CD4-positive, alpha-beta T cell treated with Interleukin-17A for 1 hour (primary cell): ENCODE measurements around the gene KCNMA1.
"Not testable (repeated sequence)": the region's sequence is repeated elsewhere in the genome, so short reads cannot be mapped to it uniquely, and the experiment has no call there.

ENCODE experiments used
- DNase-seq: peaks from one replicate; pipeline ENCODE4 v3.0.0-alpha.2; 2020

KCNMA1 gene

DNA sequence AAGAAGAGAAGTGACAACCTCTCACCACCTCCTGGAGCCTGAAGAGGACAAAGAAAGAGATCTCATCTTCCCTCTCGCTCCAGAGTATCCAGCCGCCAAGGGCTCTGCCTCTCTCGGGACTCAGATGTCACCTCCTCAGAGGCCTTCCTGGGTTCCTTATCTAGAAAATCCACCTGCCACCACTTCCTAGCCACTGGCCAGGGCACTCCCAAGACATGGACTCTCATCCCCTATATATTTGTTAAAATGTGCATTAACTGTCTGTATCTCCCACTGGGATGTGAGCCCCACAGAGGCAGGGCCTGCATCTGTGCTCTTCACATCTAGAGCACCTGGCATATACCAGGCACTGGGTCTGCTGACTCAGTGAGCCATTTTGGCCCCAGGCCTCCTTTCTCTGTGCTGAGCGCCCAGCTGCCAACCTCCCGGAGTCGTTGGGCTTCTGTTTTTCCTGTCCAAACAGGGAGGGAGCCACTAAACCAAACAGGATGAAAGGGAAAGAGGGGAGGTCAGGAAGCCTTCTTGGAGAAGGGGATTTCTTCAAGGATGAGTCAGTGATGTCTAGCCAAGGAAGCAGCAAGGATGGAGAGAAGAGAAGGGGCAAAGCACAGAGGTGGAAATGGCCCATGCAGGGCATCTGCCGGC is 58.9 kb downstream of the KCNMA1 start:
- DNase-seq: no peak

DNA sequence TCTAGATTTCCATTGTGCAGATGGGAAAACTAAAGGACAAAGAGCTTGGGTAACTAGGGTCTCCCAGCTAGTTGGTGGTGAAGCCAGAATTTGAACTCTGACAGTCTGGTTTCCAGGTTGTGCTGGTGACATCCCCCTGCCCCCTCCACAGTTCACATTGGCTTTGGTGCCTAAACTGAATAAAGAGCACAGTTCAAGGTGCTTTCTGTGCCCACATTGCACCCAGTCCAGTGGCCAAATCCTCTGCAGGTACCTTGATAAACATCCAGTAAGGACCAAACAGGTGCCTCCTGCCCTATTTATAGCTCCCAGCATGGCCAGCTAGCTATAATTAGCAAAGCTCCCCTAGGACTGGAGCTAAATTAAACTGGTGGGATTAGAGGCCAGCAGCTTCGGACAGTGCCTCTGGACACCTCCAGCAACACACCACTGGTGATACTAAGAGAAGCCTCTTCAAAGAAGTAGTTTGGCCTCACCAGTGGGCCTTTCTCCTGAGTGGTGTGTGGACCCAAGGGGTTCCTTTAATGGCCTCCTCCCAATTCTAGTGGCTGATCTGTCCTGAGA is 59.9 kb downstream of the KCNMA1 start:
- no peak for DNase-seq

DNA sequence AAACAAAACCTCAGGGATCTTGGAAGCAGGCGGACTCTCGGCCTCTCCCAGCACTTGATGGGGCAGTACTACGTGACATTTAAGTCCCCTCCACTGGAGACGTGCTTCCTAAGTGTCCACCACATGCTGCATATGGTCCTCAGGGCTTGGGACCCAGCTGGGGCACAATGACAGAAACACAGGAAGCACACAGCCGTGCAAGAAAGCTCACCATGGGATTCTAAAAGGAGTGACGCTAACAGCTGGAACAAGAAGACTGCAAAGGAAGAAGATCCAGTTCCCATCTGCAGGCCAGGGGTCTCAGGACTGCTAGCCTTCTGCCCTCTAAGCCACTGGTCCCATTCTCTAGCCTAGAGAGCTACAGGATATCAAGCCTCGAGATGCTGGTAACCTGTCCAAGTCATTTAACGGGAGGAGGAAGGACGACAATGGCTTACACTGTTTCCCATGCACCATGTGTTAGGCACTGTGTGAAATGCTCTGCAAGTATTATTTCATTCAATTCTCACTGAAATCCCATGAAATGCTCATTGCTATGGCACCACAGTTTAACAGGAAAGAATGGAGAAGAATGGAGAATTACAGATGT is 61.1 kb downstream of the KCNMA1 start:
- DNase-seq: no peak

DNA sequence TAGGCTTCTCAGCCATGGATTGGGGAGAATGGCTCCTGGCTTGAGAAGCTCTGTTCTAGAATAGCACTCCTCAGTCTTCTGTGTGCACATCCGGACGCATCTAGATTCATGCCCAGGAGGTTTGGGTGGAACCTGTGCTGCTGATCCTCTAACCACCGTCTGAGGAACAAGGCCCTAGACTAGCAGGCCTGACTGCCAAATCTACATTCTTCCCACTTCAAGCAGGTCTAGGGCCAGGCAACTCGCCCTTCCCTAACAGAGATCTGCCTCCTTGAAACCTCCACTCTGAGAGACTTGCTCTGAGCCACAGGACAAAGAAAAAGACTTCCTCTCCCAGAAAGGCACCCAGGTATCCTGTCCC is 61.6 kb downstream of the KCNMA1 start:
- no peak for DNase-seq

- no peak for DNase-seq
Observed at GRCh38 chr10:77575271-77576006, 62.2 kb downstream of the KCNMA1 start.

DNA sequence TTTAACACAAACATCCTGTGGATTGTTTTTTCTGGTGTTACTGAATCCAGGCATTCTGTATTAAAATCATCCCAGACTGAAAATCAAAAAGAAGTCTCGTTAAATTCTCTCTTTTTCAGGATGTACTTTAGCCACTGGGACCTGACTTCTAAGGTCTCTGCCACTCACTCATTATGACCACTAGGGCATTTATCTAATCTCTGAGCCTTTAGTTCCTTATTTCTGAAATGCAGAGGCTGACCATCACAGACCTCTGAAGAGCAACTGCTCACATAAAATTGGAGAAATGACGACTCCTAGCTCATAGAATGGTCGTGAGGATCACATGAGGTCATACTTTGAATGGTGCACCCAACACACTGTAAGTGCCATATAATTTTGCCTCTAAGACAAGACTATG is 63.2 kb downstream of the KCNMA1 start:
- no peak for DNase-seq

GRCh38 chr10:77572520-77572919 is 65.1 kb downstream of the KCNMA1 start:
- not testable (repeated sequence) for DNase-seq

DNA sequence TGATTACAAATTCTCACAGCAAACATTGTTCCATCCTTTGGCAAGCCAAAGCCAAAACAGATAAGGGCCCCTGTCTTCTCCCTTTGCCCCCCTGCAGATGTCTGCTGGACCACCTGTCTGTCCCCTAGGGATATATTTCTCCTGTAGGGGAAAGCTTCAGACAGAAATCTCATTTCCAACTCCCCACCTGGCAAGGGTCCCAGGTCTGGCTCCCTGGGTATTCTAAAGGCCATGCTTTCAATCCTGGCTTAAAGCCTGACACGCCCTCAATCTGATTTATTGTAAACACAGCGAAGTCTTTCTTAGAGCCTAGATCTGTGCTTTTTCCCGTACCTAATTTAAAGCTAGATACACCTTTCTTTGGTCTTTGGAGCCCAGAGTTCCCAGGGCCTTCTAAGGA is 66.1 kb downstream of the KCNMA1 start:
- no peak for DNase-seq

DNA sequence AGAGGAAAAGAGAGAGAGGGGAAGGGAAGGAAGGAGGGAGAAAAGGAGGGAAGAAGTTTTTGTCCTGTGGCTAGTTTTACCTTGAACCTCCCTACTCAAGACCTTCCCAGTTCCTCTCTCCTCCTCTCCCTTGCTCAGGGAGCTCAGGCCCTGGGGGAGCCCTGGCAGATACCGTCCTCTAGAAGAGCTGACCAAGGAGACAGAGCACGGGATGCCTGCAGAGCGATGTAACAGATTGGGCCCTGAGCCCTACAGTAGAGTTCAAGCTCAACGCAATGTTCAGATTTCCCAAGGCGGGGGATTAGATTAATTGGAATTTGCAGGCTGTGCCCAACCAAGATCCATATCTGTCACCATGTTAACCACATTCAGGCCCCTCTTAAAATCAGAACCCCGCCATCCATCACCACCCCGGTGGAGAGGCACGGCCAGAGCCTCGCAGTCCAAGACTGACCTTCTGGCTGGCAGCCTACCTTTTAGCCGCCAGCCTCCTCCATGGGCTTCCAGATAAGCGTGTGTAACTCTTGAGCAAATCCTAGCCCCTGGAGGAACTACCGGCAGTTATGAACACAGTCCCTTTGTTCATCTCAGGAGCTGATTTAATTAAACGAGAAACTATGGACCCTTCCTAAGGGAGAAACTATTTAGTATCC is 70.6 kb downstream of the KCNMA1 start:
- no peak for DNase-seq

- DNase-seq: no peak
Observed at GRCh38 chr10:77566236-77566635, 71.4 kb downstream of the KCNMA1 start.

DNA sequence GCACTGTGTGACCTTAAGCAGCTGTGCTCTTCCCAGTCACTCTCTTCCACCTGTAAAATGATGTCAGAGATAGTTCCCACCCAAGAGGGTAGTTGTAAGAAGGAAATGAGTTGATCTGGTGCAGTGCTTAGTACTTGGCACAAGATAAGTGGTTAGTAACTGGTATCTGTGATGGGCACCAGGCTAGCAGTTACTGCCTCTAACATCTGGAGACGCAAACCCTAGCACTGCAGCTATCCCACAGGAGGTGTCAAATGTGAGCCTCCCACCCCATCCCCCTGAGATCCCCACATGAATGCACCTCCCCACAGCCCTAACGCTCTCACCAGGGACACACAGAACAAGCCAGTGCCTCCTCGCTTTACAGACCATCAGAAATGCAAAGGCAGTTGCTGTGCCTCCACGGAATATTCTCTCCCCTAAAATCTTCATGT is 72.0 kb downstream of the KCNMA1 start:
- DNase-seq: no peak

DNA sequence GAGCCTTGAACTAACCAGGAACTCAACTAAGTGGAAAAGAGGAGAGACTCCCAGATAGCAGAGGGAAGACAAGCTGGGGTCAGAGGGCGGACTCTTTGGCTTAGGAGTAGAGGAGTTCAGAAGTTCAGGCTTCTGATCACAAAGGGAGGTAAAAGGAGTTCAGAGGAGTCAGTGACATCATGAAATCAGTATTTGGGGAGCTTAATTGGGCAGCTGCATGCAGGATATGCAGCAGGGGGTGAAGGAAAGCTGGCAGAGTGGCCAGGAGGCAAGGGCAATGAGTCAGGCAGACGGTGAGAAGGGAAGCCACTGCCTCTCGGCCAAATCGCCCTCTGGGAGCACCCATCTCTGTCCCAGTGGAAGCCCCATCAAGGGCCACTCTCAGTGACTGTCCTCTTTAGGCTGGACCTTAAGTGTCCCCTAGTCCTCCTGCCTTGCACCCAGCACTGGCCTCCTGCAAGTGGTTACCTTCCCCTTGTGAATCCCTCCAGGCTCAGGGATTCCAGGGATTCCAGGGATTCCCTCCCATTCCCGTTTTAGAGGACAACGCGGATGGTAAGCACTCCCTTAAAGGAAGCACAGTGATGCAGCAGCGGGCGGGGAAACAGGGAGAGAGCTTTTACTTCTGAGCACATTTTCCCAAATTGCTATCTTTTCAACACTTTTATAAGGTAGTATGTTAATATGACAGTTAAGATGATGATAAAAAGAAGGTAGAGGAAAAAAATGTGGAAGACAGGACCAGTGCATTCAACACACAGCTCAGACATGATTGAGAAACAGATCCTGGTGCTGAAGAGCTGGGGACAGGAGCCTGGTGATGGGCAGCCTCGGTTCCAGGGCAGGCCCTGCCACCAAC is 72.6 kb downstream of the KCNMA1 start:
- no peak for DNase-seq

DNA sequence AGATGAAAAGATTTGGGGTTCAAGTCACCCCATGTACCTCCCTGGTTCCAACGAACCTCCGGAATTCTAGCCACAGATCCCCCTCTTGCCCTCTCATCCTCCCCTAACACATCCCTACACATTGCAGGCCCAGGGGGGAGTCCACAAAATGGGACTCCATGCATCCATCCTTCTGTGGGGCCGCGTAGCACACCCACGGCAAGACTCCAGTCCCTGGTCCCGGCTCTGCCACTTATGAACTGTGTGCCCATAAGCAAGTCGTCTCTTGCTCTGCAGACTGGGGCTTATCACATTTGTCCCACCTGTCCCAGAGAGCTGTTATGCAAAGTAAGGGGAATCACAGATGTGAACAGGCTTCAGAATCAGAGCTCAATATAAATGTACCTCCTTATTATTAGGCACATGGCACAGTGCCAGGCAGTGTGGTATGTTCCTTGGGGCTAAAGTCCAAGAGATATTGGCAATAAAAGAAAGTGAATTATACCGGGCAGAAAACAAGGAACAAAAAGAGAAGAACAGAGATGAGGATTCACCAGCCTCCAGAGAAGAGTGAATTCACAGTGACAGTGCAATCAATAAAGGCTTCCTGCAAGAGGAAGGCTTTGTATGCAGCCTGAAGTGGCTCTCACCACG is 73.9 kb downstream of the KCNMA1 start:
- DNase-seq: no peak

GRCh38 chr10:77562742-77563141 is 74.9 kb downstream of the KCNMA1 start:
- no peak for DNase-seq

DNA sequence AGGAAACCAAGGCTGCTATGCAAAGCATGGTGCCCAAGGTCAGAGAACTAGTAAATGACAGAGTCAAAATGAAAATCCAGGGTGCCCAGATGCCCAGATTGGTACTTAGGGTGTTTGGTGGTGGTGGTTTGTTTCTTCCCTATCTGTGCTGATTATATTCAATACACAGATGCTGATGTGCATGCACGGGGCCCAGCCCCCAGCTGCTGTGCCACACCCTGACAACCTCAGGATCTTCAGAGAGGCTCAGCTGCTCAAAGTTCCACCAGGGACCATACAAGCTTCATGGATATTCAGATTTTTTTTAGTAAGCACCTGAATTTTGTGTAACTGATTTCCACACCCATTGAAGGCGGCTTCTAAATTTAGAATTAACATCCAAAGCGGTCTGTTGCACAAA is 75.6 kb downstream of the KCNMA1 start:
- no peak for DNase-seq

GRCh38 chr10:77560471-77560870 is 77.1 kb downstream of the KCNMA1 start:
- no peak for DNase-seq

- DNase-seq: no peak
Observed at GRCh38 chr10:77560052-77560451, 77.6 kb downstream of the KCNMA1 start.

- no peak for DNase-seq
Observed at GRCh38 chr10:77556990-77557601, 80.5 kb downstream of the KCNMA1 start.

- DNase-seq: no peak
Observed at GRCh38 chr10:77555591-77556212, 81.9 kb downstream of the KCNMA1 start.

- no peak for DNase-seq
Observed at GRCh38 chr10:77554996-77555397, 82.6 kb downstream of the KCNMA1 start.

DNA sequence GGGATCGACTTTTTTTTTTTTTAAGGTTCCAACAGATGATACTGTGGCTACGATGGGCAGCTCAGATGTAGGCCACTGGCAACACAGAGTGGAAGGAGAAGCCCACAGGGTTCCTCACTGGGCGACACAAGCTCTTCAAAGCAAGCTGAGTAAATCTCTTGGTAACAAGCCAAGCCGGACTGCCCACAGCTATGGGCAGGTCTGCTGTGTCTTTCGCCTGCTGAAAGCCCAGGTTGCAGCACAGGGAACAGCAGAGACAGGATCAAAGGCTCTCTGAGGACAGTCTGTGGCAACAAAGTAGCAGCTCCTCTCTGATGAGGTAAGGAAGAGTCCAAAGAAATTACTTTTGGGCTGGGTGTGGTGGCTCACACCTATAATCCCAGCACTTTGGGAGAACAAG is 83.6 kb downstream of the KCNMA1 start:
- DNase-seq: no peak
